Stimulated activated CD8-positive, alpha-beta memory T cell treated with anti-CD3 and anti-CD28 coated beads, Interleukin-7, amount 100 ng/mL, for 1 hour (primary cell): Measurements from ENCODE around the gene NPIPA3.
"Not testable (repeated sequence)": the region's sequence is repeated elsewhere in the genome, so short reads cannot be mapped to it uniquely, and the experiment has no call there.

Source experiments
- DNase-seq, 2 donors: peaks; one replicate each; pipeline ENCODE4 v3.0.0-alpha.2; 2020; ENCODE audit warnings: low read depth in 2 of 2

NPIPA3 gene

GRCh38 chr16:14742273-14743128, 39.3 kb downstream of the NPIPA3 start, which contains the start of gene NPIPA2:
TSS of gene NPIPA2 (plus strand) at chr16:14742533. CDS start at chr16:14748066, 5,533 bp downstream.
- DNase-seq = not testable (repeated sequence)

- not testable (repeated sequence) for DNase-seq
Measured at GRCh38 chr16:14773654-14774053, 70.4 kb downstream of the NPIPA3 start.

GRCh38 chr16:14775624-14776023, 72.4 kb downstream of the NPIPA3 start:
- DNase-seq = not testable (repeated sequence)
